ENCODE data around the gene BCKDHB.

The BCKDHB gene

DNA sequence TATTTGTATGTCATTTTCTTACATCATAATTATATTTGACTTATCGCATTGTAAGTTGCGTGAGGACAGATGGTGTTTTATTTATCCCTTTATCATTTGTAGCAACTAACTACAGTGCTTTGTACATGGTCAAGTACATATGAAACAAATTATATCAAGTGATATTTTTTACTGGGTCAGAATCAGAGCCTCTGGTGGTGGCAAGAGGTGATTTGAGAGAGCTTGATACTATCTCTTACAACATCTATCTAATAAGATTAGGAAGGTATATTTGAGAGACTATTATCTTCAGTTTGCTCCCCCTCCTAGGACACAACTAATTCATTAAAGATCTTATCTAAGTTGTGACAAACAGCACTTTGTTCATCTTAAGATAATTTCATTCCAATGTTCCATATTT, 47.7 kb downstream of the BCKDHB start:
- DNase-seq, result no peak

GRCh38 chr6:80156221-80156620, 49.8 kb downstream of the BCKDHB start:
- no peak for DNase-seq

GRCh38 chr6:80158478-80158989, 52.1 kb downstream of the BCKDHB start:
- DNase-seq, result no peak

DNA sequence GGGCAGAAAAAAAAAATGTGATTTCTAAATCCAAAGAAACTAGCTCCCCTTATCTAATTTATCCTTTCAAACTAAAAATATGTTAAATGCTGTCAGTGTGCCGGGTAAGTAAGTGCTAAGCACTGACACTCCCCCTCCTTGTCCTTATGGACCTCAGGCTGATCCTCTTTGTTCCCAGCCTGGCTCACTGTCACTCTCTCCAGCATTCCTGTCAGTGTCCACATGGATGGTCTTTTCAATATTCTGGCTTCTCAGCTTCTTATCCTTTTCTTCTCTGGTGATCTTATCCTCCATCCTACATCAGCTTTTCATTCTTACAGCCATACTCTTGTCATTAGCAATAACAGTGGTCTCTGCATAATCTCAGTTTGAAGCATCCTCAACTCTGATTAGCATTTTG, 55.0 kb downstream of the BCKDHB start:
- DNase-seq, result no peak

- DNase-seq, result no peak
Measured at GRCh38 chr6:80163754-80164187, 57.3 kb downstream of the BCKDHB start.

GRCh38 chr6:80165143-80165542, 58.7 kb downstream of the BCKDHB start:
- DNase-seq, result no peak

DNA sequence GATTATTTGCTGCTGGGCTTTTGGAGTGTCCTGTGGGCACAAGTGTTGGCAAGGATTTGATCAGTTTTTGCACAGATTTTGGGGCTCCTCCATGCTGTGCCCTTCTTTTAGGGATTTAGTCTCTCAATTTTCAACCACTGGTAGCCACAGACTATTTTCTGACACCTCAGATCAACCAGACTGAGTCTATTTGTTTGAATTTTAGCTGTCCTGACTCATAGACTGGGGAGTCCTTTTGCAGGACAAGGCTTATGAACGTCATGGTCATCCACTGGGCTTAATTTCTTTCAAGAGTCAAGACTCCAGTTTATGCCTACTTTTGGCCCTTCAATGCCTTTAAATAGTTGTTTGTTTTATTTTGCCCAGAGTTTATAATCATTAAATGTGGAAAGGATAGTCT, 59.3 kb downstream of the BCKDHB start:
- no peak for DNase-seq

DNA sequence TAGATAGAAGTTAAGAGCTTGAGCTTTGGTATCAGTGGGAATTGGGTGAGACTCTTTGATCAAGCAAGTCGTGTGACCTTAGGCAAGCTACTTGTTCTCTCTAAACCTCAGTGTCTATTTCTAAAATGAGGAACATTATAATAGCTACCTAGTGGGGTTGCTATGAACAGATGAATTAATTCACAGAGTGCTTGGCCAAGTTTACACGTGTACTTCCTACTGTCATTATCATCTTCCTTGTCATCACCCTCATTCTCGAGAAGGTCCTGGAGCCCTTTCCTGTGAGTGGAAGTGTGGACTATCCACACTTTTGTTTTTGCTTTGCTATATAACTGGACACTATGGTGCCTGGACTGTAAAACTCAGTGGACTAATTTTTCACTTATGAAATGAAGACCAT, 64.0 kb downstream of the BCKDHB start:
- DNase-seq, result no peak

DNA sequence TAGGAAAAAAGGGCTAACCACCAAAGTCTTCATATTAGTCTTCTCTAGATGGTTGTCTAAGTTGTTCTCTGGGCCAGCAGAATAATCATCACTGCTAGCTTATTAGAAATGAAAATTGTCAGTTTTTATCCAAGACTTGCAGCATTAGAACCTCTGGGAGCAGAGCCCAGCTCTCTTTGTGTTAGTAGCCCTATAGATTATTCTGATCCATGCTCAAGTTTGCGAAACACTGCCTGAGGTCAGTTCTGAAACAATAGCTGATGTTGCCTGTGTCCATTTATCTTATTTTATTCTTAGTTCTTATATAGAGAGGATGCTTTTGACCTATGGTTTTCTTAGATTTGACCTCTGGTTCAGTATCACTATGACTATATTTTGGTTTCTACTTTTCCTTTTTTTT, 66.9 kb downstream of the BCKDHB start:
- DNase-seq, result no peak

DNA sequence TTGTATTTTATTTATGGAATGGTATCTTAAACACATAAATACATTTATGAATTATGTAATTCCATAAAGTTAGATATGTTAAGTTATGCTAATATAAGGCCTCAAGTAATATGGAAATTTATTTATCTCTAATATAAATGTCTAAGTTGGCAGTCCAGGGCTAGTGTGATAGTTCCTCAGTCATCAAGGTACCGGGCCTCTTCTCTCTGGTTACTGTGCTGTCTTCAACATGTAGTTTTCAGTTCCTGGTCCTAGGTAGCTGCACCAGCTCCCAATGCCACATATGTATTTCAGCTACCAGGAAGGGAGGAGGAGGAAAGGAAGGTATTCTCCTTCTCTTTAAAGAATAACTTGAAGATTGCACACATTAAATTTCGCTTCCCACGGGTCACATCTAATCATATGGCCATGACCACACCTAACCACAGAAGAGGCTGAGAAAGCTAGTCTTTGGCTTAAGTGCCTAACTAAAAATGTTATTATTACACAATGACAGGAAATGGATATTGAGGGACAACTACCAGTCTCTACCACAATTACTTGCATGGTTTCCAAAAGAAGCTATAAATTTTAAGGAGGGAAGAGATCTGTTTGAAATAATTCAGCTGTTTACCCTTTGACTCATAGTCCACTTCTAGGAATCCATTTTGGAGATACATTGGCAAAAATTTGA, 68.6 kb downstream of the BCKDHB start:
- no peak for DNase-seq

- no peak for DNase-seq
Measured at GRCh38 chr6:80179695-80180094, 73.2 kb downstream of the BCKDHB start.

DNA sequence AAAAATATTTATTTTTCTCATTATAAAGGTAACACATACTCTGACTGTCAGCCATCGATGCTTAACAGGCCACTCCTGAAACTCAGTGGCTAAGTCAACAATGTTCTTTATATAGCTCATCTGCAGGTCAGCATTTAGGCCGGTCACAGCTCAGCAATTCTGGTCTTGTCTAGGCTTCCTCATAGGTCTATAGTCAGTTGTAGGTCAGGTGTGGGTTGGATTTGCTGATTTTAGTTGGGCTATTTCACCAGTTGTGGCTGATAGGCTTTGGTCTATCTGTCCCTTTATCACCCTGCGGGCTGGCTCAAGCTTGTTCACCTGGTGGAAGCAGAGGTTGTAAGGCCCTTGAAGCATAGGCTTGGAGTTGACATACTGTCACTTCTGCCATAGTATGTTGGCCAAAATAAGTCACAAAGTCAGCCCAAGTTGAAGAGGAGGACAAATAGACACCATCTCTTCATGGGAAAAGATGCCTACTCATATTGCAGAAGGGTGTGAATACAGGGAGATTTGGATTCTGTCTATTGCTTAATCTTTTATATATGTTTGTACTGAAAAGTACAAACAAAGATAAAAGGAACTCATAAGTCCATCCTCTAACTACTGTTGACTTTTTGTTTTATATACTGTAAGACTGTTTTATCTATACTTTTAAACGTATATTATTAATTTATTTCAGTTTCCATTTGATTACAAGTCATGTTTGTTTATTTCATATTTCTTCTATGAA, 75.0 kb downstream of the BCKDHB start:
- DNase-seq, result no peak

DNA sequence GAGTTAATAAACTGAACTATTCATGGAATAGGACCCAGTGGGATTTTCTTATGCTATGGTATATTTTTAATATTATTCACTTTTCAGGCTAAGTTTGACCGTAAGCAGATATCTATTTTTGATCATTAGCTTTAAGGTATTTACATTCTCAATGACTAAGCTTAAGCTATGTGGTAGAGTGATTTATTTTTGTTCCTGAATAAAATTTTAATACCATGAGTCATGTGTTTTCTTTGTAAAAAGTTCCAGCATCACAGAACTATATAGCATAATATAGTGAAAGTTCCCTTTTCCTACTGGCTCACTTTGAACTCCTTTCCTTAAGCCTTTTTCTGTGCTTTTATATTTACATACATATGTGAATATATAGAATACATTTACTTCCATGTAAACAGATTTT, 75.8 kb downstream of the BCKDHB start:
- no peak for DNase-seq

DNA sequence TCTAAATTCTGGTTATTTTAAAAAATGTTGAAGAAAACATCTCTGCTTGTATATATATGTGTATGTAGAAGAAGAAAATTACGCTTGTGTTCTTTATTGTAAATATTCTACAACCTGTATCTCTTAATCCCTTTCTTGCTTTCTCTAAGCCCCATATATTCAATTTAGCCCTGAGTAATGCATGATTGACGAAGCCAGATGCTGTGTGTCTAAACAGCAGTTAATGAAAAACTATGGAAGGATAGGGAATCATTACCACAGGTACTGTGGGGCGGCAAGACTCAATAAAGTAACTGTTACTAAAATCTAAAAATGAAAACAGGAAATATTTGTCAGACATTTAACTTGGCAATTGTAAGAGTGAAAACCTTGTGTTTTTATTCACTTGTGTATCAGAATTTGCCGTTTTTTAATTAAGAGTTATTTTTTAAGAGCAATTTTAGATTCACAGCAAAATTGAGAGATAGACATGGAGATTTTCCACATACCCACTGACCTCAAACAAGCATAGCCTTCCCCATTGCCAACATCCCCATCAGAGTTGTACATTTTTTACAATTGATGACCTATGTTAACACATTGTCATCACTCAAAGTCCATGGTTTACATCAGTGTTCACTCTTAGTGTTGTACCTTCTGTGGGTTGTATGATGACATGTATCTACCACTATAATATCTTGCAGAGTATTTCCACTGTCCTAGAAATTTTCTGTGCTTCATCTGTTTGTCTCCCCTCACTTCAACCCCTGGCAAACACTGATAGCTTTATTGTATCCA, 76.7 kb downstream of the BCKDHB start:
- DNase-seq, result no peak

- DNase-seq, result no peak
Measured at GRCh38 chr6:80185492-80185891, 79.0 kb downstream of the BCKDHB start.

GRCh38 chr6:80186082-80186481, 79.6 kb downstream of the BCKDHB start:
- no peak for DNase-seq

DNA sequence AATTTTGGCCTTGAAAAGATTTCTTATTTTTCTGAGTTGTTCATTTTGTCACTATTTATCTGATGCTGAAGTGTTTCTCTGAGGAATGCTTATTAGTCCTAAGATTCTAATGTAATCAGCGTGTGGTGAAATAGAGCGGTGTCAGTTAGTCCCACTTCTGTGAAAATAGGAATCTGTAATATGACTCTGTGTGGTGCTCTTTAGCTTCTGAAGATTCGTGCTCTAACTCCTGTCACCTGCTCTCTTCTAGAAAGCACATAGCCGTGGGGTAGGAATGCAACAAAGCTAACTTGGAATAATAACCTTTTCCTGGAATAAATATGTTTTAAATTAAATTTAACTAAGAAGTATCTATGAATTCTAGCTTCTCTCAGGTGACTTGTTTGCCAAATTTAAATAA, 90.4 kb downstream of the BCKDHB start:
- no peak for DNase-seq

DNA sequence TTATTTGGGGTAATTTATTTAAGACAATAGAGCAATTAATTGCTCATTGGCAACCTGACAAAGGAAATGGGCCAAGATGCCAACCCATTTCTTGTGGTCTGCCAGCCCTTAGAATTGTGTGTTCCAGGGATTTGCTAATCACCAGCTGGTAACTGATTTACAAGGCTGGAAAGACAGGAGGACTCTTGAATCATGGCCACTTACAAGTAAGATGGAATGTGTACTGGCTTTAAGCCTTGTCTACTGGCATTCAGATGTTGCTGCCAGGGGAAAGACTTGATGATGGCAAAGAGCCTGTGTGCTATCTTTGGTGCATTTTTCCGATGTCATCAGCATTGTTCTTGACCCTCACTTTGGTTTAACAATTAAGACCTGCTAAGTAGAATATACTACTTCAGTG, 91.0 kb downstream of the BCKDHB start:
- DNase-seq, result no peak

DNA sequence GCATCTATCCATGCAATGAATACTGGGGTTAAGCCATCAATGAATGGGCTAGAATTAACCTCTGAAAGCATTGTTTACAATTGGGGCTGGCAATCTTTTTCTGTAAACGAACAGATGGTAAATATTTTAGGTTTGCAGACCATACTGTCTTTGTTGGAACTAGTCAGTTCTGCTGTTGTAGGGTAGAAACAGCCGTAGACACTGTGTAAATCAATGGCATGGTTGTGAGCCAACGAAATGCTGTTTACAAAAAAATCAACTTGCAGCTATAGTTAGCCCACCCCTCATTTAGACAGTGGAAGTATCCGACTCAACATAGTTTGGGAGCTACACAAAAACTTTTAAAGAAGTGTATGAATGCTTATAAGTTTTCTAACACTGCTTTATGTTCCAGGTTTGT, 91.5 kb downstream of the BCKDHB start:
- no peak for DNase-seq

- DNase-seq, result no peak
Measured at GRCh38 chr6:80203283-80203682, 96.8 kb downstream of the BCKDHB start.

- no peak for DNase-seq
Measured at GRCh38 chr6:80205404-80205803, 98.9 kb downstream of the BCKDHB start.

GRCh38 chr6:80206758-80207157, 100.3 kb downstream of the BCKDHB start:
- DNase-seq, result no peak

DNA sequence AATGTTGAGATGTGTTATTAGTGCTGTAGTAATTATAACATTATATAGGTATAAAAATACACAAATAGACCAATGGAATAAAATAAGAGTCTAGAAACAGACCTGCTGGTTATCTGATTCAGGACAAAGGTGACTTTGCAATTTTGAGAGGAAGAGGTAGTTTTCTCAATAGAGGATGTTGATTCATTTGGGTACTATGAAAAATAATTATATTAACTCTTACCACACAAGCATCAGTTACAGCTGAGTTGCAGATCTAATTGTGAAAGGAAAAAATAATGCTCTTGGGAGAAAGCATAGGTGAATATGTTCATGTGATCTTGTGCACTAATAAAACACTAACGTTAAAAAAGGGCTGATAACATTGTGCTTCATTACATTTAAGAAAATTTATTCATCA, 103.0 kb downstream of the BCKDHB start:
- DNase-seq, result no peak

GRCh38 chr6:80210618-80211017, 104.1 kb downstream of the BCKDHB start:
- DNase-seq, result no peak
